ENCODE measurements around the gene GRAMD4. TPM values are rescaled to one million over a fixed set of nuclear protein-coding genes. Genes with fewer than 3 reads are reported as not detected.

Gene GRAMD4
- total RNA-seq, 1 donor from 2014 or later = 77.6 TPM

DNA sequence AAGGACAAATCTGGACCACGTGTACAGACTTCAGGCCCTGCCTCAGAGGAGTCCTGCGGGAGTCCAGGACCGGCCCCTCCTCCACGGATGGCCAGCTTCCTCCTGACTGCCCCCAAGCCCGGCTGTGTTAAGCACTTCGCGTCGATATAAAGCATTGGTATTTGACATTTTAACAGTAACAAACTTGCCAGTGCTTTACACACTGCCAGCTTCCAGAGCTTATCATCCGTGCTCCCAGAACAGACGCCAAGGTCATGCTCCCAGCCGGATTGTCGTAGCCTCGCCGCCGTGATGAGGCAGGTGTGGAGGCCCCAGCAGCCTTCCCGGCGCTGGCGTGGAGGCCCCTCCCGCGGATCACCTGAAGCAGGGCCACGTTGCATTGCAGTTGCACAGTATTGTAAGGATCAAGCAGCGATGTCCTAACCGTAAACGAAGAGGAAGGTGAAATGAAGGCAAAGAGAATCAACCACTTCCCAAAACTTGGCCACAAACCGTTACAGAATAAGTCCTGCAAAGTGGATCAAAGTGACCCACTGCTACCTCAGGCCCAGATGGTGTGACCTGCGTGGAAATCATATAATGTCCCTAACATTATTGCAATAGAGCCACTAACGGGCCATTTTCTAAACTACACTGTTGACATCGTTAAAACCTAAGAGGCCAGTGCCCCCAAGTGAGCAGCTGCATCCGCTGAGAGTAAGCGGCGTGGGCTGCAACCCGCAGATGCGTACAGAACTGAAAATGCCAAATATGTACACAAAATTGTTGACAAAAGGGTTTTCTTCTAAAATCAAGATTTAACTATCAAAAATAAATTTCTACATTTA lies 66.2 kb downstream of the GRAMD4 start:
- H3K4me1 ChIP-seq = peaks cover 73% of the 10 kb centered on the region
- intact Hi-C loops (cut with micrococcal nuclease) = no loop called here

DNA sequence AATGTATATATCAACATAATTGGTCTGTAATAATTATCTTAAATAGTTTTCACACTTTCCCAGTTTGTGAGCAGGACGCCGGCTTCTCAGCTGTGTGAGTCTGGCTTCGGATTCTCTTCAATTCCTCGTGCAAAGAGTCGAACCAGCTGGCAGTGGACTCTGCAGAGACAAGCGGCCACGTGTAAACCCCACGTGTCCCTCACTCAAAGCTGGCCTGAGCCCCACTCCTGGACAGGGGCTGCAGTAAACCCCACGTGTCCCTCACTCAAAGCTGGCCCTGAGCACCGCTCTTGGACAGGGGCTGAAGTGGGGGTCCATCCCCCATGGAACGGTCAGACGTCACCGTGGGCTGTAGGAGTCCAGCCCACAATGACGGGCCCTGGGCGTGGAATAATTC lies 66.9 kb downstream of the GRAMD4 start:
- no peak for DNase-seq
- Histone ChIP-seq H3K36me3 (peaks cover 57% of the 10 kb centered on the region), H3K4me1 (peaks cover 73% of the 10 kb centered on the region), H3K9me3 (replicated peaks) (no peaks in the 10 kb centered on the region), H3K27me3 (ENCODE audit: low read depth) (no peaks in the 10 kb centered on the region), H3K4me3 (no peak overlapping the region), H3K27ac (replicated peaks) (peak overlapping the region; percentile 92)
- TF ChIP-seq, protein P1, sequence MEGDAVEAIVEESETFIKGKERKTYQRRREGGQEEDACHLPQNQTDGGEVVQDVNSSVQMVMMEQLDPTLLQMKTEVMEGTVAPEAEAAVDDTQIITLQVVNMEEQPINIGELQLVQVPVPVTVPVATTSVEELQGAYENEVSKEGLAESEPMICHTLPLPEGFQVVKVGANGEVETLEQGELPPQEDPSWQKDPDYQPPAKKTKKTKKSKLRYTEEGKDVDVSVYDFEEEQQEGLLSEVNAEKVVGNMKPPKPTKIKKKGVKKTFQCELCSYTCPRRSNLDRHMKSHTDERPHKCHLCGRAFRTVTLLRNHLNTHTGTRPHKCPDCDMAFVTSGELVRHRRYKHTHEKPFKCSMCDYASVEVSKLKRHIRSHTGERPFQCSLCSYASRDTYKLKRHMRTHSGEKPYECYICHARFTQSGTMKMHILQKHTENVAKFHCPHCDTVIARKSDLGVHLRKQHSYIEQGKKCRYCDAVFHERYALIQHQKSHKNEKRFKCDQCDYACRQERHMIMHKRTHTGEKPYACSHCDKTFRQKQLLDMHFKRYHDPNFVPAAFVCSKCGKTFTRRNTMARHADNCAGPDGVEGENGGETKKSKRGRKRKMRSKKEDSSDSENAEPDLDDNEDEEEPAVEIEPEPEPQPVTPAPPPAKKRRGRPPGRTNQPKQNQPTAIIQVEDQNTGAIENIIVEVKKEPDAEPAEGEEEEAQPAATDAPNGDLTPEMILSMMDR (IDR thresholded peaks at IDR 0.05; ENCODE audit: borderline replicate concordance) = no peak
- intact Hi-C loops (cut with micrococcal nuclease) = no loop called here

More for the DNA sequence above, 66.2 kb downstream of the GRAMD4 start:
- Histone ChIP-seq H3K4me3 (peak overlapping the region; percentile 18), H3K9me3 (replicated peaks) (no peaks in the 10 kb centered on the region), H3K27me3 (ENCODE audit: low read depth) (no peaks in the 10 kb centered on the region), H3K27ac (replicated peaks) (peak overlapping the region; percentile 92), H3K36me3 (peaks cover 51% of the 10 kb centered on the region)
- TF ChIP-seq, protein P1 (IDR thresholded peaks at IDR 0.05; ENCODE audit: borderline replicate concordance) = no peak
- peak; percentile 62 for DNase-seq

DNA sequence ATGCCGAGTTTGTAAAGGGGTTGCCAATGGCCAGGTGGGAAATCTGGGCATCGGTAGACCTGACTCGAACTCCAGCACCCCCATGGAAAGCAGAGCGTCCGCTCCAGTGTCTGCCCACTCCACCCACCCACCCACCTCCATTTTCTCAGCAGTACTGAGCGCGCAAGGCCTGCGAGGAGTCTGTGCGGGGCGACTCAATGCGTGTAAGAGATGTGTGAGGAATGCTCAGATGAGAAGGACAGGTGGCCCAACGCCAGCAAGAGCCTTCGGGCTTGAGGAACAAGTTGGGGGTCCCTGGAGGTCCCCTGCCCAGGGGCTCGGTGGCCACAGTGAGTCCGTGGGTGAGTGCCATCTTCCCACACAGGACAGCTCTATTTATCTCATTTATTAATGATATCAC lies 67.3 kb downstream of the GRAMD4 start:
- Histone ChIP-seq H3K9me3 (replicated peaks) (no peaks in the 10 kb centered on the region), H3K36me3 (peaks cover 57% of the 10 kb centered on the region), H3K4me1 (peaks cover 73% of the 10 kb centered on the region), H3K27me3 (ENCODE audit: low read depth) (no peaks in the 10 kb centered on the region), H3K4me3 (no peak overlapping the region), H3K27ac (replicated peaks) (peak overlapping the region; percentile 92)
- no peak for DNase-seq
- intact Hi-C loops (cut with micrococcal nuclease) = no loop called here
- TF ChIP-seq, protein P1 (IDR thresholded peaks at IDR 0.05; ENCODE audit: borderline replicate concordance) = no peak

DNA sequence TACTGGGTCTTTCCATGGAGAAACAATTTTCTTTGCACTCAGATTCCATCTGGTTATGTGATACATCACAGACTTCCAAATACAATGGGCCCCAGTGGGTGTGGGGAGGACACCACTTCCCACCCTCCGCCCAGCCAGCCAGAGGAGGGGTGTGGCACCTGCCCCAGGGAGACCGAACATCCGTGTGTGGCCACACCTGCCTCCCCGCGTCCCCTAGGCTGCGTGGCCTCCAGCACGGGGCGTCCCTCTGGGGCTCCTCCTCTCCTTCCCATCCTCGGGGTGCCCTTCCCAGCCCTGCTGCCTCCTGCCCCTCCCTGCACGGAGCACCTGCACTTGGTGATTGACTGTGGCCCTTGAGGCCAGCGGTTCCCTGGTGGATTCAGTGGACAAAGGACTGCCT lies 68.8 kb downstream of the GRAMD4 start:
- H3K27ac ChIP-seq (replicated peaks) = peak overlapping the region; percentile 92
- no peaks in the 10 kb centered on the region for H3K9me3 ChIP-seq (replicated peaks)
- peaks cover 61% of the 10 kb centered on the region for H3K4me1 ChIP-seq
- H3K27me3 ChIP-seq (ENCODE audit: low read depth) = no peaks in the 10 kb centered on the region
- no peak overlapping the region for H3K4me3 ChIP-seq
- TF ChIP-seq, protein P1 (IDR thresholded peaks at IDR 0.05; ENCODE audit: borderline replicate concordance) = no peak
- intact Hi-C loops (cut with micrococcal nuclease) = no loop called here
- H3K36me3 ChIP-seq = peaks cover 70% of the 10 kb centered on the region
- peak; percentile 68 for DNase-seq

DNA sequence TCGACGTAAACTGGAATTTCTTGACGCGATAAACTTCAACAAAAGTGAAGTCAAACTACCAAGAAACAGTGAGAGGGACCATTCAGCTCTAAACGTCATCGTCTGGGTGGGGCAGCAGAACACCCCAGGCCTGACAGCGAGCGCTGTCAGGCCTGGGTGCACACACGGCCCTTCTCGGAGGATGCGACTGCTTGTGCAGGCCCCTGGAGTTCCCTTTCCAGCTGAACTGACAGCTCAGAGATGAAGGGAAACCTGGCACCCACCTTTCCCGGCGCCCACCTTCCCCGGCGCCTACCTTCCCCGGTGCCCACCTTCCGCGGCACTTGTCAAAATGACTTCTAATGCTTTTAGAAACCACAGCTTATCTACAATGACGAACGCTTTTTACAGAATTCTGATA lies 70.0 kb downstream of the GRAMD4 start:
- Histone ChIP-seq H3K4me1 (peaks cover 49% of the 10 kb centered on the region), H3K4me3 (no peak overlapping the region), H3K27me3 (ENCODE audit: low read depth) (no peaks in the 10 kb centered on the region), H3K36me3 (peaks cover 81% of the 10 kb centered on the region), H3K9me3 (replicated peaks) (no peaks in the 10 kb centered on the region), H3K27ac (replicated peaks) (peak overlapping the region; percentile 92)
- TF ChIP-seq, protein P1 (IDR thresholded peaks at IDR 0.05; ENCODE audit: borderline replicate concordance) = no peak
- DNase-seq = peak; percentile 2
- intact Hi-C loops (cut with micrococcal nuclease) = no loop called here
